Tibial nerve (tissue), 4 donors: ENCODE measurements around the gene DMD.

Experiments
- CTCF ChIP-seq, 5 experiments: fragments of 200-600 bp in 3 of 5; fragments of 450-650 bp in 2 of 5; sonication (generic) in 3 of 5; IDR thresholded peaks; one replicate each; pipeline ENCODE4 v1.5.1; 2016 to 2019; ENCODE audit warnings: antibody characterized with exemption in 5 of 5, mild to moderate bottlenecking in 3 of 5, moderate library complexity in 2 of 5
- EP300 ChIP-seq, 2 donors: sonication (generic); formaldehyde crosslinking; IDR thresholded peaks; one replicate each; pipeline ENCODE4 v1.6.1; 2017; ENCODE audit warnings: antibody characterized with exemption in 2 of 2, mild to moderate bottlenecking in 1 of 2

- TF ChIP-seq EP300 (IDR thresholded peaks at IDR 0.05) (no peak), CTCF (IDR thresholded peaks at IDR 0.05) (no peak)
Measured at GRCh38 chrX:31832263-31832662, 1379.1 kb downstream of the DMD start.
